Measurements from ENCODE around the gene WDR12.

GRCh38 chr2:202848813-202849212, 62.7 kb downstream of the WDR12 start:
- TF ChIP-seq EP300 (IDR thresholded peaks at IDR 0.05) (no peak), CTCF (IDR thresholded peaks at IDR 0.05) (no peak), POLR2A (IDR thresholded peaks at IDR 0.05) (no peak)

Measured in ovary (tissue), 3 donors.